ENCODE measurements around the gene MROH8.
"Not testable (repeated sequence)": the region's sequence is repeated elsewhere in the genome, so short reads cannot be mapped to it uniquely, and the experiment has no call there.

MROH8 gene

GRCh38 chr20:37077009-37077408 lies 102.3 kb downstream of the MROH8 start:
- DNase-seq = no peak

- no peak for DNase-seq
Measured at GRCh38 chr20:37075932-37076685, 103.2 kb downstream of the MROH8 start.

- DNase-seq = no peak
Measured at GRCh38 chr20:37072293-37073196, 106.8 kb downstream of the MROH8 start.

GRCh38 chr20:37071481-37071911 lies 107.9 kb downstream of the MROH8 start:
- no peak for DNase-seq

- not testable (repeated sequence) for DNase-seq
Measured at GRCh38 chr20:37069563-37069962, 109.8 kb downstream of the MROH8 start.

GRCh38 chr20:37066168-37066567 lies 113.2 kb downstream of the MROH8 start:
- no peak for DNase-seq

GRCh38 chr20:37055276-37055675 lies 124.1 kb downstream of the MROH8 start:
- no peak for DNase-seq

- no peak for DNase-seq
Measured at GRCh38 chr20:37053230-37053950, 126.0 kb downstream of the MROH8 start.
